GM06990 (cell line): ENCODE measurements around the gene KLHDC9.
"Not testable (repeated sequence)": the region's sequence is repeated elsewhere in the genome, so short reads cannot be mapped to it uniquely, and the experiment has no call there.

Experiments used
- DNase-seq: peaks from one replicate; pipeline ENCODE4 v3.0.0-alpha.2; 2011; ENCODE audit not compliant: insufficient read length; ENCODE audit errors: extremely low read depth
- H3K27me3 ChIP-seq: replicated peaks from 2 replicates; pipeline ENCODE4 v1.6.0; 2011; ENCODE audit warnings: low read length; ENCODE audit not compliant: control insufficient read depth, insufficient read depth
- H3K36me3 ChIP-seq: 2 replicates; pipeline ENCODE4 v1.5.1; 2011; ENCODE audit warnings: low read length; ENCODE audit not compliant: control insufficient read depth, insufficient read depth
- H3K4me3 ChIP-seq: replicated peaks from 2 replicates; pipeline ENCODE4 v1.5.1; 2011; ENCODE audit warnings: low read depth, mild to moderate bottlenecking, control low read depth, low read length
- TF ChIP-seq, protein P1 (sequence below): IDR thresholded peaks from 2 replicates; pipeline ENCODE4 v1.5.1; 2011; ENCODE audit warnings: low read length, control low read depth, mild to moderate bottlenecking, inconsistent platforms; ENCODE audit not compliant: insufficient read depth, poor library complexity, severe bottlenecking

The KLHDC9 gene

GRCh38 chr1:161115132-161115711, 17.1 kb downstream of the KLHDC9 start:
- no peak for DNase-seq
- Histone ChIP-seq H3K4me3 (no peak overlapping the region), H3K36me3 (peaks cover 6% of the 10 kb centered on the region), H3K27me3 (no peaks in the 10 kb centered on the region)
- TF ChIP-seq, protein P1, sequence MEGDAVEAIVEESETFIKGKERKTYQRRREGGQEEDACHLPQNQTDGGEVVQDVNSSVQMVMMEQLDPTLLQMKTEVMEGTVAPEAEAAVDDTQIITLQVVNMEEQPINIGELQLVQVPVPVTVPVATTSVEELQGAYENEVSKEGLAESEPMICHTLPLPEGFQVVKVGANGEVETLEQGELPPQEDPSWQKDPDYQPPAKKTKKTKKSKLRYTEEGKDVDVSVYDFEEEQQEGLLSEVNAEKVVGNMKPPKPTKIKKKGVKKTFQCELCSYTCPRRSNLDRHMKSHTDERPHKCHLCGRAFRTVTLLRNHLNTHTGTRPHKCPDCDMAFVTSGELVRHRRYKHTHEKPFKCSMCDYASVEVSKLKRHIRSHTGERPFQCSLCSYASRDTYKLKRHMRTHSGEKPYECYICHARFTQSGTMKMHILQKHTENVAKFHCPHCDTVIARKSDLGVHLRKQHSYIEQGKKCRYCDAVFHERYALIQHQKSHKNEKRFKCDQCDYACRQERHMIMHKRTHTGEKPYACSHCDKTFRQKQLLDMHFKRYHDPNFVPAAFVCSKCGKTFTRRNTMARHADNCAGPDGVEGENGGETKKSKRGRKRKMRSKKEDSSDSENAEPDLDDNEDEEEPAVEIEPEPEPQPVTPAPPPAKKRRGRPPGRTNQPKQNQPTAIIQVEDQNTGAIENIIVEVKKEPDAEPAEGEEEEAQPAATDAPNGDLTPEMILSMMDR = no peak

GRCh38 chr1:161115961-161116360, 17.8 kb downstream of the KLHDC9 start:
- not testable (repeated sequence) for H3K4me3 ChIP-seq, DNase-seq, H3K27me3 ChIP-seq
- peaks cover 12% of the 10 kb centered on the region for H3K36me3 ChIP-seq

DNA sequence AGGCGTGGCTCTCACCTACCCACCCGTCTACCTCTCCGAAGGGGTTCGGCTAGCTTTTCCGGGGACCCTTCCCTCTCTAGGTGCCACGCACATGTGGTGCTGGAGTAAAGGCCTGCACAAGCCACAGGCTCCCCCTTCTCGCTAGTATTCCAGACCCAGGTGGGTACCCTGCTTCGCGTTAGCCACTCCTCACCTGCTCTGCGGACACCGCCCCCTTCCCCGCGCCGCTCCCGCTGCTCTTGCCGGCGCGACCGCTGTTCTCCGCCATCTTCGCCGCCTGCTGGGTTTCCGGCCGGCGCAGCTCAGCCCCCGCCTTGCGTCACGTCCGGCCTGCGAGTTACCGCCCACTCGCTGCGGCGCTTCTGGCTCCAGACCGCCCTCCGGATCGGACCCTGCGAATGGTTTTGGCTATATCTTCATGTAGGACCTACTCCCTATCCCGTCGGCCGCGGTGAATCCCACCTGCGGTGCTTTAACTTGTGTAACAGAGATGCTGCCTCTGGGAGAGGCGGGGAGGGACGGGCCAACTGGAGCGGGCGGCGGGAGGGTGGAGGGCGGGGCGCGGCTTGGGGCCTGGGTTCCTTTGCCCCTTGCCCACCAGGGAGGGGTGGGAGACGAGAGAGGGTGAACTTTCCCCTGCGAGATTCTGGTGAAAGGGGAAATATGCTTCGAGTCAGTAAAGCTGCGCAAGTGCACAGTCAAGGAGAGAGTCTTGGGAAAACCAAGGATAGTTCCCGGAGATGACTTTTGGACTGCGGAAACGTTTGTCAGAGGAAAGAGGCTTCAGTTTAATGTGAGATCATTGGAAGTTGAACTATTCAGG, 19.8 kb downstream of the KLHDC9 start, which contains the start of the genes NIT1 and PFDN2:
TSS of gene NIT1 (plus strand) at position 347 of the 823 bp plus-strand sequence. CDS start at position 419, 72 bp downstream.
TSS of gene PFDN2 (minus strand) at position 279 of the 823 bp plus-strand sequence. CDS start at position 268, 11 bp downstream.
- Histone ChIP-seq H3K27me3 (no peaks in the 10 kb centered on the region), H3K36me3 (peaks cover 19% of the 10 kb centered on the region), H3K4me3 (peak within 1 kb of the TSS; percentile 80)
- peak; percentile 89 for DNase-seq
- TF ChIP-seq, protein P1 = no peak

DNA sequence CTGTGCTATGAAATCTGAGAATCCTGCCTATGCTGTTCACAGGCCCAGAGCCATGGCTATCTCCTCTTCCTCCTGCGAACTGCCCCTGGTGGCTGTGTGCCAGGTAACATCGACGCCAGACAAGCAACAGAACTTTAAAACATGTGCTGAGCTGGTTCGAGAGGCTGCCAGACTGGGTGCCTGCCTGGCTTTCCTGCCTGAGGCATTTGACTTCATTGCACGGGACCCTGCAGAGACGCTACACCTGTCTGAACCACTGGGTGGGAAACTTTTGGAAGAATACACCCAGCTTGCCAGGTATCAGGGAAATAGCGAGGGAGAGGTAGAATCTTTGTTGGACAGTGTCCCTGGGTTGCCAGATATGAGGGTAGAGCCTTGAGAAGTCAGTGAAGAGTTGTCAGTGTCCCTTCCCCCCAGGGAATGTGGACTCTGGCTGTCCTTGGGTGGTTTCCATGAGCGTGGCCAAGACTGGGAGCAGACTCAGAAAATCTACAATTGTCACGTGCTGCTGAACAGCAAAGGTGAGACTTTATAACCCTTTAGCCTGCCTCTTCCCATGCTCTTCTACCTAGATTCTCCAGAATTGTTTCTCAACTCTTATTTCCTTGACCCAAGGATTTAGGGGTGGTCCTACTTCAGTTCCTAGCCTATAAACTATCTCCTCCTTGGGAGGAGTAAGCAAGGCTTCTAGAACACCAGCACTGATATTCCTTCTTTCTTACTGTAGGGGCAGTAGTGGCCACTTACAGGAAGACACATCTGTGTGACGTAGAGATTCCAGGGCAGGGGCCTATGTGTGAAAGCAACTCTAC, 21.1 kb downstream of the KLHDC9 start:
- TF ChIP-seq, protein P1 = peak; percentile 56
- peak; percentile 36 for DNase-seq
- H3K27me3 ChIP-seq = no peaks in the 10 kb centered on the region
- H3K4me3 ChIP-seq = peak overlapping the region; percentile 80
- H3K36me3 ChIP-seq = peaks cover 28% of the 10 kb centered on the region

- H3K27me3 ChIP-seq = no peaks in the 10 kb centered on the region
- DNase-seq = no peak
- TF ChIP-seq, protein P1 = no peak
- no peak overlapping the region for H3K4me3 ChIP-seq
- H3K36me3 ChIP-seq = peaks cover 28% of the 10 kb centered on the region
Measured at GRCh38 chr1:161121042-161121650, 23.0 kb downstream of the KLHDC9 start.

- DNase-seq = no peak
- H3K36me3 ChIP-seq = peaks cover 30% of the 10 kb centered on the region
- TF ChIP-seq, protein P1 = no peak
- no peak overlapping the region for H3K4me3 ChIP-seq
- no peaks in the 10 kb centered on the region for H3K27me3 ChIP-seq
Measured at GRCh38 chr1:161121834-161122233, 23.7 kb downstream of the KLHDC9 start.
